ENCODE data around the gene ULK3. TPM values are rescaled to one million over a fixed set of nuclear protein-coding genes. Genes with fewer than 3 reads are reported as not detected.

ULK3 gene
- total and polyA plus RNA-seq, 2 of the 4 experiments (the other 2 are of a cell fraction): 11.8 to 22.7 TPM

DNA sequence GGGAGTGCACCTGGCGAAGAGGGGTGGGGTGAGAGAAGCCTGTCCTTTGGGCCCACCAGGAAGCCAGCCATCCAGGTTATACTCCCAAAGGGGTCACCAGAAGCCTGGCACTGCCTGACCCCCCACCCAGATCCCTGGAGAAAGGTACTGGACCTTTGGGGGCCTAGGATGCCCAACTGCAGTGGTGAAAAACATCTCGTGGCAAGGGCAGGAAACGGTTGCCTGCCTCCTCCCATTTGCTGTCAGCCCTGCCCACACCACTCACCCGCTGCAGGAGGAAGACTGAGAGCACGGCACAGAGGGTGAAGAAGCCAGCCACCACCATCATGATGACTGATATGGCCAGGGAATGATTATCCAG, 2.2 kb upstream of the ULK3 start:
- H3K27me3 ChIP-seq (ENCODE audit: control insufficient read depth, insufficient read depth, low read length): no peaks in the 10 kb centered on the region
- dilution Hi-C loops (cut with HindIII; ENCODE audit: low sequenced_read_pairs, unreplicated experiment): no loop called here
- peaks cover 29% of the 10 kb centered on the region for H3K36me3 ChIP-seq (ENCODE audit: control insufficient read depth, insufficient read depth, low read length)
- H3K56ac ChIP-seq (ENCODE audit: extremely low read depth, insufficient read depth, low read length): no peak overlapping the region
- no peak overlapping the region for H4K5ac ChIP-seq (ENCODE audit: low read depth, low read length)
- H4K8ac ChIP-seq (ENCODE audit: low read depth in 2 of 2, low read length in 2 of 2): no peak overlapping the region
- no peak overlapping the region for H2AFZ ChIP-seq (replicated peaks; ENCODE audit: low read length, poor library complexity)
- ChIA-PET POLR2A (ENCODE audit: unreplicated experiment) (no interaction called here), CTCF (no interaction called here)
- H3K27ac ChIP-seq (ENCODE audit: insufficient read depth, low read length): no peak overlapping the region
- H3K4ac ChIP-seq (ENCODE audit: low read depth, low read length): no peak overlapping the region
- in situ Hi-C loops (cut with MboI; ENCODE audit: low sequenced_read_pairs): no loop called here
- no peaks in the 10 kb centered on the region for H4K20me1 ChIP-seq (ENCODE audit: insufficient read depth, low read length)
- intact Hi-C loops (cut with micrococcal nuclease): no loop called here
- H3K14ac ChIP-seq (replicated peaks; ENCODE audit: low read depth, low read length): no peak overlapping the region
- 100% methylated on average over 1 of the region's 5 CpGs; no CpG with 5 or more reads in 1 of the 2 experiments for WGBS, 2 experiments (ENCODE audit: extremely low coverage in 2 of 2, insufficient read length in 1 of 2)
- no peak overlapping the region for H3K4me2 ChIP-seq (ENCODE audit: low read depth, low read length)
- DNase-seq: no peak
- H2BK15ac ChIP-seq (ENCODE audit: low read depth, low read length): no peak overlapping the region
- ATAC-seq (ENCODE audit: low read depth): no peak
- H2AK5ac ChIP-seq (ENCODE audit: low read depth, low read length): no peak overlapping the region
- no peak overlapping the region for H2AK9ac ChIP-seq (replicated peaks; ENCODE audit: low read depth, low read length, poor library complexity)
- no peak overlapping the region for H2BK5ac ChIP-seq (ENCODE audit: low read depth, low read length, poor library complexity, severe bottlenecking)
- H3K23ac ChIP-seq (ENCODE audit: low read depth, low read length): no peak overlapping the region
- peaks cover 0 to 17% of the 10 kb centered on the region in 2 experiments; a peak in 1 of 4 replicates for H3K79me1 ChIP-seq (ENCODE audit: low read depth in 1 of 2, low read length in 2 of 2)
- H4K91ac ChIP-seq (ENCODE audit: insufficient read depth, low read depth, low read length): no peak overlapping the region
- no TSS peak for BruUV-seq (replicated peaks)
- H3K4me1 ChIP-seq (ENCODE audit: control insufficient read depth, insufficient read depth, low read length): peaks cover 4% of the 10 kb centered on the region; the same call in 1 of the 2 replicates
- H3K9me1 ChIP-seq (ENCODE audit: insufficient read depth, low read length): 0 out of 2 replicates have a peak, but pooled peaks cover 3% of the 10 kb centered on the region
- no peaks in the 10 kb centered on the region for H3K9me3 ChIP-seq (ENCODE audit: control insufficient read depth, insufficient read depth, low read length)
- H3K9ac ChIP-seq (ENCODE audit: low read depth, low read length): no peak overlapping the region
- no peak overlapping the region for H3K4me3 ChIP-seq (ENCODE audit: insufficient read depth, low read depth, low read length)
- H2BK120ac ChIP-seq (ENCODE audit: low read depth, low read length): no peak overlapping the region
- no peak overlapping the region for H3K18ac ChIP-seq (ENCODE audit: low read depth, low read length)
- no peak overlapping the region for H2BK20ac ChIP-seq (ENCODE audit: low read depth, low read length)
- no peak for TF ChIP-seq RCOR1 (IDR thresholded peaks at IDR 0.05; ENCODE audit: insufficient replicate concordance, low read length)
- TF ChIP-seq, protein P1, sequence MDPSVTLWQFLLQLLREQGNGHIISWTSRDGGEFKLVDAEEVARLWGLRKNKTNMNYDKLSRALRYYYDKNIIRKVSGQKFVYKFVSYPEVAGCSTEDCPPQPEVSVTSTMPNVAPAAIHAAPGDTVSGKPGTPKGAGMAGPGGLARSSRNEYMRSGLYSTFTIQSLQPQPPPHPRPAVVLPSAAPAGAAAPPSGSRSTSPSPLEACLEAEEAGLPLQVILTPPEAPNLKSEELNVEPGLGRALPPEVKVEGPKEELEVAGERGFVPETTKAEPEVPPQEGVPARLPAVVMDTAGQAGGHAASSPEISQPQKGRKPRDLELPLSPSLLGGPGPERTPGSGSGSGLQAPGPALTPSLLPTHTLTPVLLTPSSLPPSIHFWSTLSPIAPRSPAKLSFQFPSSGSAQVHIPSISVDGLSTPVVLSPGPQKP (IDR thresholded peaks at IDR 0.05; ENCODE audit: borderline replicate concordance, low read depth, low read length): no peak
- TF ChIP-seq CHD1 (IDR thresholded peaks at IDR 0.05; ENCODE audit: low read depth, low read length): no peak
- TF ChIP-seq MAFK (IDR thresholded peaks at IDR 0.05; ENCODE audit: low read depth, low read length): no peak
- no peak for TF ChIP-seq RFX5 (IDR thresholded peaks at IDR 0.05; ENCODE audit: low read depth, low read length)
- no peak for TF ChIP-seq BHLHE40 (IDR thresholded peaks at IDR 0.05; ENCODE audit: low read depth, low read length)

Data from IMR-90 (cell line).